Upper lobe of left lung (tissue), 4 donors: ENCODE data around the gene PROM2.

Experiments
- CTCF ChIP-seq, 6 experiments: fragments of 450-650 bp in 4 of 6; fragments of 200-600 bp in 2 of 6; sonication (generic) in 2 of 6; IDR thresholded peaks; one replicate each; pipeline ENCODE4 v1.5.1; 2016 to 2019; ENCODE audit warnings: antibody characterized with exemption in 6 of 6
- EP300 ChIP-seq, 4 donors: sonication (generic); formaldehyde crosslinking; IDR thresholded peaks; one replicate each; pipeline ENCODE4 v1.5.1; 2017; ENCODE audit warnings: antibody characterized with exemption in 4 of 4, control low read depth in 2 of 4
- POLR2A ChIP-seq, 4 donors: fragments of 450-650 bp; IDR thresholded peaks; one replicate each; pipeline ENCODE4 v1.5.1; 2016 to 2017; ENCODE audit warnings: antibody characterized with exemption in 4 of 4, mild to moderate bottlenecking in 2 of 4
- POLR2AphosphoS5 ChIP-seq, 2 donors: sonication (generic); formaldehyde crosslinking; IDR thresholded peaks; one replicate each; pipeline ENCODE4 v1.5.1; 2017; ENCODE audit warnings: antibody characterized with exemption in 2 of 2

- TF ChIP-seq CTCF (IDR thresholded peaks at IDR 0.05) = no peak
- no peak for TF ChIP-seq POLR2A (IDR thresholded peaks at IDR 0.05)
- no peak for TF ChIP-seq EP300 (IDR thresholded peaks at IDR 0.05)
- TF ChIP-seq POLR2AphosphoS5 (IDR thresholded peaks at IDR 0.05) = no peak
Observed at GRCh38 chr2:95330794-95331338, 56.6 kb downstream of the PROM2 start.
